ENCODE results near the gene ADRM1.
A peak's percentile ranks its signal among the peaks of the same experiment; 100 is the strongest.

The ADRM1 gene

GRCh38 chr20:62306414-62307187 lies 3.8 kb downstream of the ADRM1 start:
- no peak overlapping the region for H3K4me3 ChIP-seq (ENCODE audit: low read depth, low read length)
- TF ChIP-seq, protein P1, sequence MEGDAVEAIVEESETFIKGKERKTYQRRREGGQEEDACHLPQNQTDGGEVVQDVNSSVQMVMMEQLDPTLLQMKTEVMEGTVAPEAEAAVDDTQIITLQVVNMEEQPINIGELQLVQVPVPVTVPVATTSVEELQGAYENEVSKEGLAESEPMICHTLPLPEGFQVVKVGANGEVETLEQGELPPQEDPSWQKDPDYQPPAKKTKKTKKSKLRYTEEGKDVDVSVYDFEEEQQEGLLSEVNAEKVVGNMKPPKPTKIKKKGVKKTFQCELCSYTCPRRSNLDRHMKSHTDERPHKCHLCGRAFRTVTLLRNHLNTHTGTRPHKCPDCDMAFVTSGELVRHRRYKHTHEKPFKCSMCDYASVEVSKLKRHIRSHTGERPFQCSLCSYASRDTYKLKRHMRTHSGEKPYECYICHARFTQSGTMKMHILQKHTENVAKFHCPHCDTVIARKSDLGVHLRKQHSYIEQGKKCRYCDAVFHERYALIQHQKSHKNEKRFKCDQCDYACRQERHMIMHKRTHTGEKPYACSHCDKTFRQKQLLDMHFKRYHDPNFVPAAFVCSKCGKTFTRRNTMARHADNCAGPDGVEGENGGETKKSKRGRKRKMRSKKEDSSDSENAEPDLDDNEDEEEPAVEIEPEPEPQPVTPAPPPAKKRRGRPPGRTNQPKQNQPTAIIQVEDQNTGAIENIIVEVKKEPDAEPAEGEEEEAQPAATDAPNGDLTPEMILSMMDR (conservative IDR thresholded peaks at IDR 0.05; ENCODE audit: low read depth, low read length), result no peak
- DNase-seq (ENCODE audit: low read depth), result no peak

GRCh38 chr20:62307226-62308101 lies 4.7 kb downstream of the ADRM1 start:
- no peak for DNase-seq (ENCODE audit: low read depth)
- no peak overlapping the region for H3K4me3 ChIP-seq (ENCODE audit: low read depth, low read length)
- TF ChIP-seq, protein P1 (conservative IDR thresholded peaks at IDR 0.05; ENCODE audit: low read depth, low read length), result no peak

- no peak overlapping the region for H3K4me3 ChIP-seq (ENCODE audit: low read depth, low read length)
- no peak for DNase-seq (ENCODE audit: low read depth)
- TF ChIP-seq, protein P1 (conservative IDR thresholded peaks at IDR 0.05; ENCODE audit: low read depth, low read length), result no peak
Observed at GRCh38 chr20:62308102-62308822, 5.5 kb downstream of the ADRM1 start.

- DNase-seq (ENCODE audit: low read depth), result no peak
- H3K4me3 ChIP-seq (ENCODE audit: low read depth, low read length), result no peak overlapping the region
- TF ChIP-seq, protein P1 (conservative IDR thresholded peaks at IDR 0.05; ENCODE audit: low read depth, low read length), result no peak
Observed at GRCh38 chr20:62309198-62309944, 6.6 kb downstream of the ADRM1 start.

DNA sequence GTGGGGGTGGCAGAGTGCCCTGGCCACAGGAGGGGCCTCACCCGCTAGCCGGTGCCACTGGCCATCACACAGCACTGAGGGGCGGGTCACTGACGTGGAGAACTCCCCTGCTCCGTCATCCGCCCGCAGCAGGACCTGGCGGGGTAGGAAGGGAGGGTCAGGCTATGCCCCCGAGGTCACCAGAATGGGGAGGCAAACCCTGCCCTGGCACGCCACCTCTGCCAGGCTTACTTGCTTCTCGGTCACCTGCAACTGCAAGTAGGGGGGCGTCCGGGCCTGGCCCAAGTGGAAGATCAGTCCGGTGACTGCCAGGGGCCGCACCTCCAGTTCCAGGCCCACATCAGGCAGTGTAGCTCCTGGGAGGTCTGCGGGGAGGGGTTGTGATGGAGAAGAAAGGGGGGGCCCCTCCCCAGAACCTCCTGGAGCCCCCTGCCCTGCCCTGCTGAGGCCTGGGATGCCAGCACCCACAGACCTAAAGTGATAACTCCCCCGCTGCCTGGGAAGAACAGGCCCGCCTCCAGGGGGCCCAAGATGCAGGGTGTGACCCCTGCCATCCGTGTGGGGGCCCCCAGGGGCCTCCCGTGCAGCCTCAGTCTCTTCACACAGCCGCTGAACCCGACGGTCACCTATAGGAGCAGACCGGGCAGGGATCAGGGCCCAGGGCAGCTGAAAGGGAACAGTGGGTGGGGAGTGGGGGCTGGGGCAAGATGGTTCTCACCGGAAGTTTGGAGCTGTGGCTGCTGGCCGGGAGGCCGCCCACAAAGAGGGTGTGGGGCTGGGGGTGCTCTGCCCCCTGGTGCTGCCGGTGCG lies 7.4 kb downstream of the ADRM1 start:
- no peak for DNase-seq (ENCODE audit: low read depth)
- TF ChIP-seq, protein P1 (conservative IDR thresholded peaks at IDR 0.05; ENCODE audit: low read depth, low read length), result peak; percentile 5
- H3K4me3 ChIP-seq (ENCODE audit: low read depth, low read length), result no peak overlapping the region

DNA sequence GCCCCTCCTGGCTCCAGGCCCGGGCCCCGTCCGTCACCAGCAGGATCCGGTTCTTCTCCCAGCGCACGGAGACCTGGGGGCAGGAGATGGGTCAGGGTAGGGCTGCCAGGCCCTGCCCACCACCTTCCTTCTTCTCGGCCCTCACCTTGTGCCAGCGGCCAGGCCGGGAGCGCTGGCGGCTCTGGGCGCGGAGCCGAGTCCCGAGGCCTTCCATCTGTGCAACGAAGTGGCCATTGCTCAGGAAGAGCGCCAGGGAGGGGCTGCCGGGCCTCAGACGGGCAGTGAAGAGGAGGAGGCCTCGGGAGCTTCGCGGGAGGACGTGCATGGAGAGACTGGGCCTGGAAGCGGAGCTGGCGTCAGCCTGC lies 7.9 kb downstream of the ADRM1 start:
- H3K4me3 ChIP-seq (ENCODE audit: low read depth, low read length), result no peak overlapping the region
- TF ChIP-seq, protein P1 (conservative IDR thresholded peaks at IDR 0.05; ENCODE audit: low read depth, low read length), result no peak
- DNase-seq (ENCODE audit: low read depth), result no peak
